Breast epithelium (tissue), 4 donors: ENCODE results near the gene PLA2G3. TPM values are rescaled to one million over a fixed set of nuclear protein-coding genes. Genes with fewer than 3 reads are reported as not detected.

Experiments
- DNase-seq, 2 donors: peaks; one replicate each; pipeline ENCODE4 v3.0.0-alpha.2; 2019; ENCODE audit warnings: low spot score in 2 of 2
- H3K27ac ChIP-seq, 2 donors: fragments of 200-600 bp; sonication (generic) in 1 of 2; one replicate each; pipeline ENCODE4 v1.5.1; 2016 to 2019; ENCODE audit warnings: mild to moderate bottlenecking in 1 of 2
- H3K27me3 ChIP-seq, 2 donors: fragments of 200-600 bp; sonication (generic) in 1 of 2; one replicate each; pipeline versions ENCODE4 v1.5.1 to v1.6.0; 2017 to 2019; ENCODE audit warnings: control low read depth in 1 of 2, mild to moderate bottlenecking in 1 of 2
- H3K36me3 ChIP-seq: fragments of 200-600 bp; one replicate; pipeline ENCODE4 v1.5.1; 2019
- H3K4me1 ChIP-seq, 2 donors: fragments of 200-600 bp; sonication (generic); one replicate each; pipeline ENCODE4 v1.5.1; 2016 to 2019; ENCODE audit warnings: control low read depth in 1 of 2
- H3K4me3 ChIP-seq, 3 donors: fragments of 200-600 bp; sonication (generic); 1 replicate in 2 of 3; 2 replicates in 1 of 3; pipeline ENCODE4 v1.5.1; 2016 to 2019; ENCODE audit warnings: mild to moderate bottlenecking in 3 of 3, moderate library complexity in 2 of 3
- H3K9me3 ChIP-seq, 2 donors: fragments of 200-600 bp; sonication (generic) in 1 of 2; one replicate each; pipeline ENCODE4 v1.5.1; 2016 to 2019; ENCODE audit warnings: control low read depth in 1 of 2
- CTCF ChIP-seq, 3 donors: fragments of 450-650 bp; IDR thresholded peaks; one replicate each; pipeline ENCODE4 v1.5.1; 2016 to 2017; ENCODE audit warnings: antibody characterized with exemption in 3 of 3, mild to moderate bottlenecking in 3 of 3, moderate library complexity in 3 of 3
- POLR2A ChIP-seq: fragments of 450-650 bp; IDR thresholded peaks from one replicate; pipeline ENCODE4 v1.6.1; 2016; ENCODE audit warnings: antibody characterized with exemption, mild to moderate bottlenecking, moderate library complexity
- POLR2AphosphoS5 ChIP-seq, 3 donors: sonication (generic); formaldehyde crosslinking; IDR thresholded peaks; one replicate each; pipeline ENCODE4 v1.6.1; 2017; ENCODE audit warnings: antibody characterized with exemption in 3 of 3
- intact Hi-C: fragments of 100-400 bp; cut with DNase I; formaldehyde crosslinking; loops from one replicate; pipeline ENCODE4 v1.15.1; 2023; ENCODE audit warnings: low total_unique reads
- total RNA-seq, 3 donors: library from RNA; depleted of rRNA; stranded (reverse); fragments of >200 nt; gene quantifications; one replicate each; pipeline ENCODE4 v1.1.0, GENCODE V29; 2016

PLA2G3 gene, protein sequence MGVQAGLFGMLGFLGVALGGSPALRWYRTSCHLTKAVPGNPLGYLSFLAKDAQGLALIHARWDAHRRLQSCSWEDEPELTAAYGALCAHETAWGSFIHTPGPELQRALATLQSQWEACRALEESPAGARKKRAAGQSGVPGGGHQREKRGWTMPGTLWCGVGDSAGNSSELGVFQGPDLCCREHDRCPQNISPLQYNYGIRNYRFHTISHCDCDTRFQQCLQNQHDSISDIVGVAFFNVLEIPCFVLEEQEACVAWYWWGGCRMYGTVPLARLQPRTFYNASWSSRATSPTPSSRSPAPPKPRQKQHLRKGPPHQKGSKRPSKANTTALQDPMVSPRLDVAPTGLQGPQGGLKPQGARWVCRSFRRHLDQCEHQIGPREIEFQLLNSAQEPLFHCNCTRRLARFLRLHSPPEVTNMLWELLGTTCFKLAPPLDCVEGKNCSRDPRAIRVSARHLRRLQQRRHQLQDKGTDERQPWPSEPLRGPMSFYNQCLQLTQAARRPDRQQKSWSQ
- not detected for total RNA-seq

DNA sequence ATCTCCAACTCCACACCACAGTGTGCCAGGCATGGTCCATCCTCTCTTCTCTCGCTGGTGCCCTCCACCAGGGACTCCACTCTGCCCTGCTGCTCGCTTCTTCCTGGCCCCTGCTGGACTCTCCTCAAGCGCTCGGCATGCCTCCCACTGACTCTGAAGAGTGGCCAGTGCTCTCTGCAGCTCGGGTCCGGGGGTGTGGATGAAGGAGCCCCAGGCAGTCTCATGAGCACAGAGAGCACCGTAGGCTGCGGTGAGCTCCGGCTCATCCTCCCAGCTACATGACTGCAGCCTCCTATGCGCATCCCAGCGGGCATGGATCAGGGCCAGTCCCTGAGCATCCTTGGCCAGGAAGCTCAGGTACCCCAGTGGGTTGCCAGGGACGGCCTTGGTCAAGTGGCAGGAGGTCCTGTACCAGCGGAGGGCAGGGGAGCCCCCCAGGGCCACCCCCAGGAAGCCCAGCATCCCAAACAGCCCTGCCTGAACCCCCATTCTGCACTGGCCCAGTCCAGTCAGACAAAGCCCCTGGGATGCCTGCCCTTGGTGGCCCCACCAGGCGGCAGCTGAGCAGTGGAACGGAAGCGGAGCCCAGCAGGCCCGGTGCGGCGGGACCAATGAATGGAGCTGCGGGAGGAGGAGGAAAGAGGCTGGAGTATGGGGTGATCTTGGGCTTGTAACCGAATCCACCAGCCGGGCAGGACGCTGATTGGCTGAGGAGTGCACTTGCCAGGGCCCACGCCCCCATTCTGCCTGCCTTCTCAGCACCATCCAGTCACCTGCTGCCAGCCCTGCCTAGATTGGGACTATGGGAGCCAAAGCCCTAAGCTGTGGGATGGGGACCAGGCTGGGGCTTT, at the start of gene PLA2G3:
Gene PLA2G3 (minus strand): TSS at position 643 of the 851 bp plus-strand sequence. CDS start 154 bp downstream, at position 489.
- TF ChIP-seq POLR2A (no peak), POLR2AphosphoS5 (IDR thresholded peaks at IDR 0.05) (no peak), CTCF (IDR thresholded peaks at IDR 0.05) (no peak)
- no peaks in the 10 kb centered on the region for H3K27me3 ChIP-seq
- no peak for DNase-seq
- no peak within 1 kb of the TSS for H3K4me3 ChIP-seq
- H3K9me3 ChIP-seq: peaks cover 0 to 5% of the 10 kb centered on the region in 2 donors
- H3K4me1 ChIP-seq: peaks cover 0 to 4% of the 10 kb centered on the region in 2 donors
- intact Hi-C loops: no loop called here
- H3K27ac ChIP-seq: no peak within 1 kb of the TSS
- no peaks in the 10 kb centered on the region for H3K36me3 ChIP-seq

DNA sequence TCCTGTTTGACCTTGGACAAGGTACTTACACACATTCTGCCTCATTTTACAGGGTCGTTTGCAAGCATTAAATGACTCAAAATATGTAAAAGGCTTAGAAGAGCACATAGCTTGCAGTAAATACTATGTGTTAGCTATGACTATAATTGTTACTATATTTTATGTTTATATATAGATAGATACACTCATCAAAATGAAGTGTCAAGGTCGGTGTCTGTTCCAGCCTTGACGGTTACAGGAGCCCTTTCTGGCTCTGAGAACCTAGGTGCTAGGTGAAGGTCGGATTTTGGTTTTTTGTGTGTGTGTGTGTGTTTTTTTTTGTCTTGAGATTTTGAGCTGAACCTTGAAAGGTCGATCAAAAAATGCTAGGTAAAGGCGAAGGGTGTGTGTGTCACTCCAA, 47.3 kb upstream of the PLA2G3 start:
- intact Hi-C loops: no loop called here
- Histone ChIP-seq H3K4me3 (no peak overlapping the region), H3K27me3 (no peaks in the 10 kb centered on the region), H3K4me1 (no peaks in the 10 kb centered on the region), H3K36me3 (no peaks in the 10 kb centered on the region), H3K9me3 (no peaks in the 10 kb centered on the region), H3K27ac (no peak overlapping the region)
- no peak for TF ChIP-seq POLR2A
- TF ChIP-seq CTCF (IDR thresholded peaks at IDR 0.05): no peak
- TF ChIP-seq POLR2AphosphoS5 (IDR thresholded peaks at IDR 0.05): no peak
- no peak for DNase-seq

GRCh38 chr22:31185056-31185455, 44.7 kb upstream of the PLA2G3 start:
- Histone ChIP-seq H3K27ac (no peak overlapping the region), H3K36me3 (no peaks in the 10 kb centered on the region)
- DNase-seq: no peak

DNA sequence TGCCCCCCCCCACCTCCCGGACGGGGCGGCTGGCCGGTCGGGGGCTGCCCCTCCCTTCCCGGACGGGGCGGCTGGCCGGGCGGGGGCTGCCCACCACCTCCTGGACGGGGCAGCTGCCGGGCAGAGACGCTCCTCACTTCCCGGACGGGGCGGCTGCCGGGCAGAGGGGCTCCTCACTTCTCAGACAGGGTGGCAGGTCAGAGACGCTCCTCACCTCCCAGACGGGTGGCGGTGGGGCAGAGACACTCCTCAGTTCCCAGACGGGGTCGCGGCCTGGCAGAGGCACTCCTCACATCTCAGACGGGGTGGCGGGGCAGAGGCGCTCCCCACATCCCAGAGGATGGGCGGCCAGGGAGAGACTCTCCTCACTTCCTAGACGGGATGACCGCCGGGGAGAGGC, 43.7 kb upstream of the PLA2G3 start:
- TF ChIP-seq POLR2A (no peak), CTCF (IDR thresholded peaks at IDR 0.05) (no peak), POLR2AphosphoS5 (IDR thresholded peaks at IDR 0.05) (no peak)
- no peak overlapping the region for H3K27ac ChIP-seq
- peaks cover 0 to 5% of the 10 kb centered on the region in 2 donors for H3K4me1 ChIP-seq
- no peaks in the 10 kb centered on the region for H3K9me3 ChIP-seq
- no peak for DNase-seq
- intact Hi-C loops: no loop called here
- no peaks in the 10 kb centered on the region for H3K36me3 ChIP-seq
- H3K27me3 ChIP-seq: no peaks in the 10 kb centered on the region
- H3K4me3 ChIP-seq: no peak overlapping the region

More at GRCh38 chr22:31185056-31185455, 44.7 kb upstream of the PLA2G3 start:
- TF ChIP-seq POLR2A (no peak), POLR2AphosphoS5 (IDR thresholded peaks at IDR 0.05) (no peak), CTCF (IDR thresholded peaks at IDR 0.05) (no peak)
- H3K4me3 ChIP-seq: no peak overlapping the region
- H3K4me1 ChIP-seq: no peaks in the 10 kb centered on the region
- H3K9me3 ChIP-seq: no peaks in the 10 kb centered on the region
- no peaks in the 10 kb centered on the region for H3K27me3 ChIP-seq
- intact Hi-C loops: no loop called here
